ENCODE data around the gene ATP5PO. TPM values are rescaled to one million over a fixed set of nuclear protein-coding genes. Genes with fewer than 3 reads are reported as not detected.

ATP5PO gene
- total and polyA plus RNA-seq, 2 experiments from 2014 or later, result 215 to 354 TPM

- DNase-seq (ENCODE audit: low spot score), result no peak
- Histone ChIP-seq H3K9me3 (ENCODE audit: low read depth) (no peaks in the 10 kb centered on the region), H3K79me2 (no peaks in the 10 kb centered on the region), H3K36me3 (replicated peaks; ENCODE audit: insufficient read depth, low read depth) (no peaks in the 10 kb centered on the region), H3K27me3 (no peaks in the 10 kb centered on the region), H3K4me1 (ENCODE audit: insufficient read depth) (no peaks in the 10 kb centered on the region), H3K27ac (no peak overlapping the region), H3K9me2 (replicated peaks; ENCODE audit: insufficient read depth) (no peaks in the 10 kb centered on the region), H3K4me3 (no peak overlapping the region), H4K20me1 (ENCODE audit: insufficient read depth, poor library complexity, severe bottlenecking) (no peaks in the 10 kb centered on the region), H2AFZ (no peak overlapping the region), H3K4me2 (no peak overlapping the region)
- TF ChIP-seq CTCF (IDR thresholded peaks at IDR 0.05; ENCODE audit: poor library complexity) (no peak), EZH2phosphoT487 (IDR thresholded peaks at IDR 0.05; ENCODE audit: low read depth, severe bottlenecking, unreplicated experiment) (no peak), EZH2 (IDR thresholded peaks at IDR 0.05; ENCODE audit: borderline replicate concordance) (no peak)
- 95% methylated on average over 7 of the region's 7 CpGs for whole genome bisulfite sequencing (ENCODE audit: low lambda C conversion rate, missing lambda C conversion rate)
These were observed 30.5 kb downstream of the ATP5PO start for GRCh38 chr21:33885172-33885514.

- Histone ChIP-seq H3K27me3 (no peaks in the 10 kb centered on the region), H3K36me3 (replicated peaks; ENCODE audit: insufficient read depth, low read depth) (no peaks in the 10 kb centered on the region), H3K27ac (no peak overlapping the region), H2AFZ (no peak overlapping the region), H3K4me2 (no peak overlapping the region), H3K4me1 (ENCODE audit: insufficient read depth) (no peaks in the 10 kb centered on the region), H4K20me1 (ENCODE audit: insufficient read depth, poor library complexity, severe bottlenecking) (no peaks in the 10 kb centered on the region), H3K4me3 (no peak overlapping the region), H3K9me2 (replicated peaks; ENCODE audit: insufficient read depth) (no peaks in the 10 kb centered on the region), H3K9me3 (ENCODE audit: low read depth) (no peaks in the 10 kb centered on the region), H3K79me2 (no peaks in the 10 kb centered on the region)
- 84% methylated on average over 20 of the region's 20 CpGs for WGBS (ENCODE audit: low lambda C conversion rate, missing lambda C conversion rate)
- no peak for DNase-seq (ENCODE audit: low spot score)
- TF ChIP-seq EZH2 (IDR thresholded peaks at IDR 0.05; ENCODE audit: borderline replicate concordance) (no peak), EZH2phosphoT487 (IDR thresholded peaks at IDR 0.05; ENCODE audit: low read depth, severe bottlenecking, unreplicated experiment) (no peak), CTCF (IDR thresholded peaks at IDR 0.05; ENCODE audit: poor library complexity) (no peak)
These were observed 31.0 kb downstream of the ATP5PO start for GRCh38 chr21:33884376-33885171.

GRCh38 chr21:33883118-33883517, 32.5 kb downstream of the ATP5PO start:
- TF ChIP-seq EZH2phosphoT487 (IDR thresholded peaks at IDR 0.05; ENCODE audit: low read depth, severe bottlenecking, unreplicated experiment) (no peak), CTCF (IDR thresholded peaks at IDR 0.05; ENCODE audit: poor library complexity) (no peak), EZH2 (IDR thresholded peaks at IDR 0.05; ENCODE audit: borderline replicate concordance) (no peak)
- DNase-seq (ENCODE audit: low spot score), result no peak
- Histone ChIP-seq H3K27me3 (no peaks in the 10 kb centered on the region), H3K4me3 (no peak overlapping the region), H3K4me1 (ENCODE audit: insufficient read depth) (no peaks in the 10 kb centered on the region), H3K9me2 (replicated peaks; ENCODE audit: insufficient read depth) (no peaks in the 10 kb centered on the region), H3K79me2 (no peaks in the 10 kb centered on the region), H3K9me3 (ENCODE audit: low read depth) (no peaks in the 10 kb centered on the region), H3K4me2 (no peak overlapping the region), H3K27ac (no peak overlapping the region), H3K36me3 (replicated peaks; ENCODE audit: insufficient read depth, low read depth) (no peaks in the 10 kb centered on the region), H4K20me1 (ENCODE audit: insufficient read depth, poor library complexity, severe bottlenecking) (no peaks in the 10 kb centered on the region), H2AFZ (no peak overlapping the region)
- WGBS (ENCODE audit: low lambda C conversion rate, missing lambda C conversion rate), result 94% methylated on average over 12 of the region's 12 CpGs

Measured in hepatocyte (in vitro differentiated cells).